Effector CD8-positive, alpha-beta T cell (primary cell): ENCODE data around the gene ZMYND19.
A peak's percentile ranks its signal among the peaks of the same experiment; 100 is the strongest.
"Not testable (repeated sequence)": the region's sequence is repeated elsewhere in the genome, so short reads cannot be mapped to it uniquely, and the experiment has no call there.

Source experiments
- DNase-seq: peaks from one replicate; lab custom pipeline; 2025; lab: John Stamatoyannopoulos, UW

Gene ZMYND19

DNA sequence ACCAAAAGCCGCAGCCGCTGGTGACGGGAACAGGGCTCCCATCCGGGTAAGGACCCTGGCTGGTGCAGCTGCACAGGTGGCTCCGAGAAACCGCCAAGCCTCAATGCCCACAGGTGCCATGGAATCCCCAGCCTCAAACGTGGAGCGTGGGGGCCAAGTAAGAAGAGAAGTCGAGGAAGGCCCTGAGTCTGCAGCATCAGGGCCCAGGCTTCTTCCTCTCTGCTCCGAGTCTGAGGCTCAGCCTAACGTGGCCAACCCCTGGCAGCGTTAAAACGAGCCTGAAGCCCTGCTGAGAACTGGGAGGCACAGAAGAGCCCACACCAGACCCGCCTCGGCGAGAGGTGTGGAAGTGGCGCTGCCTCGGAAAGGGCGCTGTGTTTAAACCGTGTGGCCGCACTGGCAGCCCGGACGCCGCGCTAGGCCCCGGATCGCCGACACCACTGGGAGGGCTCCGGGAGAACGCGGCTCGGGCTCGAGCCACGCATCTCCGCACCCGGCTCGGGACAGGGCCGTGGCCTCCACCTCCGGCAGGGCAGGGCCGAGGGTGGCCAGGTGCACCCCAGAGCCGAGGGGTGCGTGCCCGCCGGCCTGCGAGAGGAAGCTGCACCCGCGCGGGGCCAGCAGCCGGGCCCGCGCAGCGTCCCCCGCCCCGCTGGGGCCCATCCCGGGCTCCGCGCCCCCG is 730 bp downstream of the ZMYND19 start:
- DNase-seq, result no peak

GRCh38 chr9:137588891-137589290 is 1.4 kb downstream of the ZMYND19 start:
- no peak for DNase-seq

- no peak for DNase-seq
Measured at GRCh38 chr9:137588311-137588710, 2.0 kb downstream of the ZMYND19 start.

DNA sequence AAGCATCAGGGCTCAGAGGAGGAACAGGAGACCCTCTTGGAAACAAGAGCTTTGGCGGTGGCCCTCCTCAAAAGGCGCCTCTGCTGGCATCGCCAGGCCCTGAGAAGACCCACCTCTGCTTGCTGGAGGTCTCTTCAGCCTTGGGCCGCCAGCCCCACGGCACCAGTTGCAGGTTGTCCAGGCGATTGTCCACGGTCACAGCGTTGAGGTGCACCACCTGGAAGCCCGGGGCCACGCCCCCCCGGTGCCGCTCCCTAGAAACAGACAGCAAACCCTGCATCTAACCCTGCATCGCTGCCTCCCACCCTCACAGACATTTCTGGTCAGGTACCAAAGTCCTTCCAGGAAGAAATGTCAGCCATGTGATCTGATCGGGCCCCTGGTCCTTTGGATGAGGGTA is 3.5 kb downstream of the ZMYND19 start:
- no peak for DNase-seq

DNA sequence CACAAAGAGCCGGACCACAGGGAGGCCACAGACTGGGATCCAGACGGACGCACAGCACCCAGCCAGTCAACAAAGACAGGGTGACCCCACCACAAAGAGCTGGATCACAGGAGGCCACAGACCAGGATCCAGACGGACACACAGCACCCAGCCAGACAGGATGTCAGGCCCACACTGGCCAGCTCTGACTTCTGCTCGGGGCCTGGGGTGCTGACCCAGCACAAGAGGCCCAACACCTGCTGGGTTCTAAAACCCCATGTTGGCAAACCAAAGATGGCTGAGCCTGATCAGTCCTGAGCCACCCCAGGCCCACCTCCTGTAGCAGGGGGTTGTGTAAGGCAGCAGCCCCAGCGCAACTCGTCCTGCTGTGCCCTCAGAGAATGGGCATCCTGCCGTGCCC is 6.4 kb downstream of the ZMYND19 start:
- no peak for DNase-seq

- DNase-seq, result no peak
Measured at GRCh38 chr9:137583347-137583746, 7.0 kb downstream of the ZMYND19 start.

GRCh38 chr9:137582286-137582860 is 7.9 kb downstream of the ZMYND19 start:
- no peak for DNase-seq

DNA sequence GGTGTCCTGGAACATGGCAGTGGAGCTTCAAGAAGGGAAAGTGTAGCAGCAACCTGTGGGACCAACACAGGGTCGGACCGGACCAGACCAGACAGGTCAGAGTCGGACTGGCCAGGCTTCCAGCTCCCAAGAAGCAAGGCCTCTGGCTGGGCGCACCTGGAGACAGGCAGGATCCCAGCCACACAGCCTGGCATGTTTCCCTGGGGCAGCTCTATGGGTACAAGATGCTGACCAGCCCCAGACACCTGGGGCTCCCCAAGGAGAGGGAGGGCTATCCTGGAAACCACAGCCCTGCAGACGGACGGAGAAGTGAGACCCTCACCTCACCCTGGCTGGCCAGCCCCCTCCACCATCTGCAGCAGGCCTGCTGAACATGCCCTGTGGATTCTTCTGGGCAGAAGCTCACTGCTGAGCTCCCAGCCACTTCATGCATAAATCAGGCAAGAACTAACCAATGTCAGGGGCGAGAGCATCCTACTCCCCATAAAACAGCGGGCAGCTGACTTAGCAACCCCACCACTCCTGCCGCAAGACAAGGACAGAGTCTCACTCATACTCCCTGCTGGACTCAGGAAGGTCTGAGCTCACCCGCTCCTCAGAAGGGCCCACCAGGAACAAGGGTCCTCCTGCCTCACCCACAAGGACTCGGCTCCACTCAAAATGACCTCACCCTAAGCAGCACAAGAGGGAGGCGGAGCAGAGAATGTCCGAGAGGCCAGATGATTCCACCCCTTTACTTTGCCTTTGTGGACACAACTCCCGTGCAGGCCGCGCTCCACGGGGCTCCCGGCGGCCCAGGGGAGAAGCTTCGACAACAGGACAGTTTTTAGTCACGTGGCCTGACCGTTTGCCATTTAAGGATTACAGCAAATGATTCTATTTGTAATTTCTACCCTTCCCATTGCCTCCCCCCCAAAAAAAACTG is 8.7 kb downstream of the ZMYND19 start:
- DNase-seq, result no peak

DNA sequence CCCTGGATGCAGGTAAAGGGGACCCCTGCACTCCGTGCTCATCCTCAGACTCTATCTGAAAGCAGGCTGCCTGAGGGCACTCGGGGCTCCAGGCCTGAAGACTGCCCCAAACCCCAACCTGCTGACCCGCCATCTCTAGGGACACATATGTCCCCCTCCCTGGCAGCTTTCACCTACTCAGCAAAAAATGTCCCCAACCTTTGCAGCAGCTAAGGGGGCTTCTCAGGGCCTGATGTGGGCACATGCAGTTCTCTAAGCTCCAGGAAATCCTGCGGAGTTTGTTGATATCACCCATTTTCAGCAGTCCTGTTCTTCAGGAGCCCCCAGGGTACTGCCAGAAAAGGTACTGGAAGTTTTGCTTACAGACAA is 9.4 kb downstream of the ZMYND19 start:
- no peak for DNase-seq

- DNase-seq, result no peak
Measured at GRCh38 chr9:137580209-137580953, 9.9 kb downstream of the ZMYND19 start.

DNA sequence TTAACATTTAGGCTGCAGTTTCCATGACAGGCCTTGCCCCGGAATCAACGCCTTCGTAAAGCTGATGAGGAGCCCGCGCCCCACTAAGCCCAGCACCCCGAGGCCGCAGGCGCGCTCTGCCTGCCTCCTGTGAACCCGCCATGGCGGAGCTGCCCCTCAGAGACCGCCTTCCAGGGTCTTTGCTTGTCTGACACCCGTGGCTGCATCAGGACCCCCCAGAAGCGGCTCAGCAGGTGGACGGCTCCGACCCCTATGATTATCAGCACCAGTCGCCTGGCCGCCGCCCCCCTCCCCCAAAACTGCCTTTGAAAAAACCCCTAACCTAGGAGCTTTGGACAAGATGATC is 11.1 kb downstream of the ZMYND19 start:
- no peak for DNase-seq

- peak; percentile 91 for DNase-seq
Measured at GRCh38 chr9:137578518-137579258, 11.6 kb downstream of the ZMYND19 start, which contains the start of gene DPH7. TSS of gene DPH7 (minus strand) at chr9:137578925. CDS start at chr9:137578777, 148 bp downstream.

GRCh38 chr9:137575716-137576411 is 14.4 kb downstream of the ZMYND19 start:
- DNase-seq, result no peak

- no peak for DNase-seq
Measured at GRCh38 chr9:137575364-137575715, 15.0 kb downstream of the ZMYND19 start.

DNA sequence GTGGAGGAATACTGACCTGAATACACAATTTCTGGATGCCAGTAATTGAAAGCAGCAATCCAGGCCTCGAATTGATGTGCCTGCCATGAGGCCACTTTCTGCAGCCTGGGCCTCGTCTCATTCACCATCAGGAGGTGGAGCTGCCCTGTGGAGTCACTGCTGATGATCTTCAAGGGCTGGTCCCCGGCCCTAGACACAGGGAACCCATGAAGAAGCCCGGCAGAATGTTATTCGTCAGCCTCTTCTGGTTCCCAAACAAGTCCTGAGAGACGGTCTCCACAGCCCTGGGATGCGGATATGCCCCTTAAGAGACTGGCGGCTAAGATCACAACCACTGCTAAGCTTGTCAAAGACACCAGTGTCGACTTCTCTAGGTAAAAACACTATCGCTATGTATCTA is 16.1 kb downstream of the ZMYND19 start:
- no peak for DNase-seq

DNA sequence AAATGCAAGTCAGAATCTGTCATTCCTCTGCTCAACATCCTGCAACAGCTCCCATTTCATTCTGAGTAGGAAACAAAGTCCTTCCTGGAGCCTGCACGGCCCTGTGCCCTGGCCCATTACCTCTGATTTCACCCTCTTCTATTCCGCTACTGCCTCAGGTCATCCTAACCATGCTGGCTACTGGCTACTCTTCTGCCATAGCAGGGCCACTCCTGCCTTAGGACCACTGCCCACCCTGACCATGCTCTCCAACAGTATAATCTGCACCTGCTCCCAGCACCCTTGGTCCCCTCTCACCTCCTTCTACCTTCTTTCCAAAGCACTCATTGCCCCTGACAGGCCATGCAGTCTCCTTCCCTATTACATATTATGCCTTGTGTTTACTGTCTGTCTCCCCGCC is 19.7 kb downstream of the ZMYND19 start:
- no peak for DNase-seq

- DNase-seq, result no peak
Measured at GRCh38 chr9:137569609-137570203, 20.6 kb downstream of the ZMYND19 start.

DNA sequence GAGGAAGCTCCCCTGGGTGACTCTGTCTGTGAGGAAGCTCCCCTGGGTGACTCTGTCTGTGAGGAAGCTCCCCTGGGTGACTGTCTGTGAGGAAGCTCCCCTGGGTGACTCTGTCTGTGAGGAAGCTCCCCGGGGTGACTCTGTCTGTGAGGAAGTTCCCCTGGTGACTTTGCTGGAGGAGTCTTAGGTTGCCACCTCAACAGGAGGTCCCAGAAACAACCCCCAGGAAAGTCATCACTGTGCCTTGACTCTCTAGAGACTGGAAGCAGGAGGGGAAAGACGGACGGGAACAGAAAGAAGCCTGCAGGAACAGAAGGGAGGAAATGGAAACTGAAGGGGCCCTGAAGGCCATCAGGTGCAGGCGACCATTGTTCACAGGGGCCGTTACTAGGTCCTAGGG is 21.9 kb downstream of the ZMYND19 start:
- not testable (repeated sequence) for DNase-seq

- no peak for DNase-seq
Measured at GRCh38 chr9:137564817-137565411, 25.4 kb downstream of the ZMYND19 start.

- DNase-seq, result no peak
Measured at GRCh38 chr9:137564134-137564533, 26.2 kb downstream of the ZMYND19 start.
